Measurements from ENCODE around the gene DYNC1H1. TPM values are rescaled to one million over a fixed set of nuclear protein-coding genes. Genes with fewer than 3 reads are reported as not detected.

Gene DYNC1H1
- total RNA-seq = 100 to 1,000 TPM; 223 to 241 TPM

DNA sequence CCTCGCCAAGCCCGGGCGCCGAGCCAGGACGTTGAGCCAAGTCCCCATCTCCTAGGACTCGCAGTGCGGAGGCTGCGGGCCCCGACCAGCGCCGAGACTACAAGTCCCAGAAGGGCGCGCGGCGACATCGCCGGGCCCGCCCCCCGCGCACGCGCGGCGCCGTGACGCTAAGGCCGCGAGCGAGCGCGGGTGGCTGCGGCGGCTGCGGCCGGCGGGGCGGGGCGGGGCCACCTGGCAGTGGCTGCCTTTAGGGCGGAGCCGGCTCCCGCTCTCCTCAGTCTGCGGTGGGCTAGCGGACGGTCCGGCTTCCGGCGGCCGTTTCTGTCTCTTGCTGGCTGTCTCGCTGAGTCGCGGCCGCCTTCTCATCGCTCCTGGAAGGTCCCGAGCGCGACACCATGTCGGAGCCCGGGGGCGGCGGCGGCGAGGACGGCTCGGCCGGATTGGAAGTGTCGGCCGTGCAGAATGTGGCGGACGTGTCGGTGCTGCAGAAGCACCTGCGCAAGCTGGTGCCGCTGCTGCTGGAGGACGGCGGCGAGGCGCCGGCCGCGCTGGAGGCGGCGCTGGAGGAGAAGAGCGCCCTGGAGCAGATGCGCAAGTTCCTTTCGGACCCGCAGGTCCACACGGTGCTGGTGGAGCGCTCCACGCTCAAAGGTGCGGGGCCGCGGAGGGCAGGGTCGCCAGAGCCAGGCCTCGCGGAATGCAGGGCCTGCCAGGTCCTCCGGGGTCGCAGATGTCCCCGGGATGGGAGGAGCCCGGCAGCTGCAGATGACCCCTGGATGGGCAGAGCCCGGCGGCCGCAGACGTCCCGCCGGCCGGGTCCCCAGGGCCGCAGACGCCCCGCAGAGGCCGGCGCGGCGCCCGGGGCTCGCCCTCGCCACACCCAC, at the start of gene DYNC1H1:
Gene DYNC1H1, plus strand, starts transcription at position 277 of the 884 bp plus-strand sequence. Its CDS starts 119 bp downstream, at position 396.
- Mint-ChIP-seq H3K27ac (peak within 1 kb of the TSS; percentile 89), H3K4me3 (peak within 1 kb of the TSS; percentile 92), H3K9me3 (no peaks in the 10 kb centered on the region), H3K36me3 (ENCODE audit: low read depth) (peaks cover 19% of the 10 kb centered on the region), H3K4me1 (peaks cover 43% of the 10 kb centered on the region), H3K27me3 (peaks cover 4% of the 10 kb centered on the region)
- ChIA-PET POLR2A (interaction anchor here (0.9 to 3.7 kb wide), 7 partner anchors 13 to 258 kb away, joined by 3 to 28 read pairs (median 15); partner anchors contain the start of gene HSP90AA1), CTCF (interaction anchor here (1.1 to 1.2 kb wide), 2 partner anchors 16 to 356 kb away, joined by 3 to 4 read pairs; no protein-coding TSS in a partner anchor)
- DNase-seq = peak; percentile 92

DNA sequence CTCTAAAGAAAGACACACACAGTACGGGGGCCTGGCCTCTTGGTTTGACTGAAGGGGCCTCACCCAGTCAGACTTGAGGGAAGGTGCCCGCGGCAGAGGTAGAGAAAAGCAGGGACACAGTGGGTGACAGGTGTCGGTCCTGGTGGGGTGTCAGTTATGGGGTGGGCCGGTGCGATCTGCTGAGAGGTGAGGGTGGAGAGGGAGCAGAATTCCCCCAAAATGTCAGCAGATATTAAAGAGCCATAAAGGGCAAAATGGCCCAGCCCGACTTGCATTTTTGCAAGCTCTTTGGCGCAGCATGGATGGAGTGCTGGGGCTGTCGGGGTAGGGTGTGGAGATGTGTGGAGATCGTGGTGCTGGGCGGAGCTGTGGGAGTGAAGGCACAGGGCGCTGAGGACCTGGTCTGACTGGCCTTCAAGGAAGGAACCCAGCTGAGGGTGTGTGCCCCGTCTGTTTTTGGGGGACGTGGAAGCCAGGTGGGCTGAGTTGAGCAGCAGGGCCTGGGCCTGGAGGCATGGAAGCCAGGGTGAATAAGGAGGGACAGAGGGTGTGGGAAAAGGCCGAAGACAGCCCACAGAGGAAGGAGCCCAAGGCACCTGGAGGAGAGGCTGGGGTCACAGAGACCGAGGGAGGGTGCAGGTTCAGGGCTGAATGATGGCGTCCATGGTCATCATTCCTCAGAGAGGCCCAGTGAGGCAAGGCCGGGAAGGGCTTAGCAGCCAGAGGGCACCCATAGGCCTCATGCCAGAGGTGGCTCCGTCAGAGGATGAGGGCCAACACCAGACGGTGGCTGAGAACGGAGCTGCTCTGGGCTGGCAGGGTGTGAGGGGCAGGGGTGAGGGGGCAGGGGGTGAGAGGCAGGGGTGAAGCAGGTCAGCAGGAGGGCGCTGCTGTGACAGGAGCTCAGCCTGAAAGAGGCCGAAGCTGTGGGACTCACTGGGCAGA, 48.2 kb upstream of the DYNC1H1 start:
- POLR2A ChIA-PET = interaction anchor here (1.0 kb wide), 1 partner anchor 33 kb away, joined by 3 read pairs; no protein-coding TSS in a partner anchor
- peaks cover 58% of the 10 kb centered on the region for H3K36me3 Mint-ChIP-seq (ENCODE audit: low read depth)

DNA sequence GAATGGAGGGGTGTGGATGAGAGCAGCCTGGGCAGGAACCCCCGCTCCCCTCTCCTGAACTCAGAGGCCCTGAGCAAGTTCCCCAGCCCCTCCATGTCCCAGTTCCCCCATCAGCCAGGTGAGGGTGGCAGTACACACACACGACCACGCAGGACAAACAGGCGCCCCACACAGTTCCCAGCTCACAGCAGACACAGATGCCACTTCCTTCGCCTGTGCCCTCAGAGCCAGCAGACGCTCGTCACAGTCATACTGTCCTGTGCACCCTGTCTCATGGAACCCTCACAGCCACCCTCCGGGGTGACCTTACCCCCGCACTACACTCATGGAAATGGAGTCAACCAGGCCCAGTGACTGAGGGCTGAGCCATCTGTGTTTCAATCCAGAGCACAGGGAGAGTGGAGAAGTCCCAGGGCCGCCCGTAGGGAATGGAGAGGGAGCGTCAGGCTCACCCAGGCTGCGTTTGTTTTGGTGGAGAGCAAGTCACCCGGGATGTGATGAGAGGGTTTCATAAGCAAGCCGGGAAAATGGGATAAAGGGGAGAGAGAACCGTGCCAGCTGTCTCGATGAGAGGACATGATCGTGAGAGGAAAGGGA, 47.5 kb upstream of the DYNC1H1 start:
- no peak for DNase-seq
- CTCF ChIA-PET = no interaction called here
- Mint-ChIP-seq H3K4me3 (no peak overlapping the region), H3K4me1 (no peaks in the 10 kb centered on the region), H3K27me3 (no peaks in the 10 kb centered on the region), H3K27ac (peak overlapping the region; percentile 31), H3K36me3 (ENCODE audit: low read depth) (peaks cover 62% of the 10 kb centered on the region), H3K9me3 (no peaks in the 10 kb centered on the region)
- POLR2A ChIA-PET = interaction anchor here (1.0 kb wide), 1 partner anchor 32 kb away, joined by 3 read pairs; no protein-coding TSS in a partner anchor

More for the DNA sequence above, 48.2 kb upstream of the DYNC1H1 start:
- no peaks in the 10 kb centered on the region for H3K27me3 Mint-ChIP-seq
- H3K27ac Mint-ChIP-seq = peak overlapping the region; percentile 45
- H3K4me1 Mint-ChIP-seq = no peaks in the 10 kb centered on the region
- DNase-seq = no peak
- no peaks in the 10 kb centered on the region for H3K9me3 Mint-ChIP-seq
- CTCF ChIA-PET = no interaction called here
- no peak overlapping the region for H3K4me3 Mint-ChIP-seq

DNA sequence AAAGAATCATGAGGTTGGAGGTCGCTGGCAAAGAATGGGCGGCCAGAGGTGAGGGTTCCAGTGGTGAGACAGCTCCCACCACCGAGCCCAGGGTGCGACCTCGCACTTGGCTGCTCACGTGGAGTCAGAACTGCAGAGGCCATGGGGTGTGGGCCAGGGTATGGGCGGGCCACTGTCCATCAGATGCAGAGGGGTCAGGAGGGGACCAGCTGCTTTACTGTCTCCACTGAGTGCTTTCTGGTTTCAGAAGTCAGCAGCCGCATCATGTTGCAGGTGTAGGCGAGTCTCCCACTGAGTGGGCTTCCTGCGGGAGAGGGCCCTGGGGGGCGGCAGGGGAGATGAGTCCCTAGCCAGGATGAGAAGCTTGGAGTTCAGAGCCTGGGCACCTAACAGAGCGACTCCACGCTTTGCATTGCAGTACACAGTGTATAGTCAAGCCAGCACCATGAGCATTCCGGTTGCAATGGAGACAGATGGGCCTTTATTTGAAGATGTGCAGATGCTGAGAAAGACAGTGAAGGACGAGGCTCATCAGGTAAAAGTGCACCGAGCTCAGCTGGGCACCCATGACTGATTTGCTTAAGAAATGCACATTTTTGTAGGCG, 46.9 kb upstream of the DYNC1H1 start:
- no peaks in the 10 kb centered on the region for H3K27me3 Mint-ChIP-seq
- CTCF ChIA-PET = interaction anchor here (0.9 kb wide), 1 partner anchor 210 kb away, joined by 3 read pairs; no protein-coding TSS in a partner anchor
- no peaks in the 10 kb centered on the region for H3K4me1 Mint-ChIP-seq
- H3K36me3 Mint-ChIP-seq (ENCODE audit: low read depth) = peaks cover 56% of the 10 kb centered on the region
- no peaks in the 10 kb centered on the region for H3K9me3 Mint-ChIP-seq
- POLR2A ChIA-PET = no interaction called here
- no peak overlapping the region for H3K4me3 Mint-ChIP-seq
- no peak for DNase-seq
- peak overlapping the region; percentile 31 for H3K27ac Mint-ChIP-seq

DNA sequence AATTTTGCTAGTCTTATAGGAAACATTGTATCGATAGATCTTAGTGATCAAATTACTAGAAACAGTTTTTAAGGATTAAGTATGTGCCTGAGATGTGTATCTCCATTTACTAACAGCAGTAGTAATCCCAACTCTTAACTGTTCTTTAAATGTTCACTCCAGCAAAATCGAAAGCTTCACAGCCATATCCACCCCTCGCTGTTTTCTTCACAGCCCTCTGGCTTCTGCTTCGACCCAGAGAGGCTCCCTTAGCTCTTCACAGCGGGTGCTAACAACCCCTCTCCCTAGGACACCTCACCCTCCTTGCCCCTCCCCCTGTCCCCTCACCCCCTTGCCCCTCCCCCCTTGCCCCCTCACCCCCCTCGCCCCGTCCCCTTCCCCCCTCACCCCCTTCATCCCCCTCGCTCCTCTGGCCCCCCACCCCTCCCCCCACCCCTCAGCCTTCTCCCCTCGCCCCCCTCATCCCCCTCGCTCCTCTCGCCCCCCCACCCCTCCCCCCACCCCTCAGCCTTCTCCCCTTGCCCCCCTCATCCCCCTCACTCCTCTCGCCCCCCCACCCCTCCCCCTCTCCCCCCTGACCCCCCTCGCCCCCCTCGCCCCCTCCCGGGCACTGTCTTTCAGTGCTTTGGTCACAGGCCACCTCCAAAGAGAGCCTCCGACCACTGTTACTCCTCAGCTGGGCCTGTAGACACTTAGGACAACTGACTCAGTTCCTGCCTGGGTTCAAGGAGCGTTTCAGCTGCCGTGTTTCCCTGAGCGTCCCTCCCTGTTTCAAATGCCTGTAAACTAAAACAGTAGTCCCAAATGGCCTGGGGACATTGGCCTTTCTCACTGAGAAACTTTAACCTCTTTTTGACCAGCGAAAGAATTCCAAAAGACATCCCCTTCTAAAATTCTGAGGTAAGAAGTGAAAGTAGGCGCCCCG, 46.0 kb upstream of the DYNC1H1 start:
- no peak overlapping the region for H3K4me3 Mint-ChIP-seq
- ChIA-PET CTCF (interaction anchor here (0.9 kb wide), 1 partner anchor 211 kb away, joined by 3 read pairs; no protein-coding TSS in a partner anchor), POLR2A (no interaction called here)
- H3K27me3 Mint-ChIP-seq = no peaks in the 10 kb centered on the region
- peaks cover 58% of the 10 kb centered on the region for H3K36me3 Mint-ChIP-seq (ENCODE audit: low read depth)
- H3K4me1 Mint-ChIP-seq = no peaks in the 10 kb centered on the region
- no peak for DNase-seq
- H3K27ac Mint-ChIP-seq = peak overlapping the region; percentile 16
- H3K9me3 Mint-ChIP-seq = no peaks in the 10 kb centered on the region

DNA sequence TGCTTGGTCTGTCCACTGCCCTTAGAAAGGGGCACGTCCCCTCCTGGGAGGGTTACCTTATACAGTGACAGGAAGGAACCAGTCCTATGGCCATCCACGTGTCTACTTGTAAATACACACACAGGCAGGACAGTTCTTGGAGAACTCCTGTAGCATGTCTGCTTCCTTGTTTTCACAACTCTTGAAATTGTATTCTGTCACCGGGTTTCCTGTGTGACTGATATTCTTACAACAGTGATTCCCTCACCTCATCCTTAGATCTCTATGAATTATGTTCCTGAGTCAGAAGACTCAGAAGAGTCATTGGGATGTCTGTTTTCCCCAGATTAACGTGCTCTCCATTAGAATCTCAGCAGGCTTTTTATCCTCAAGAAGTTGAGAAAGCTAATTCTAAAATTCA, 44.1 kb upstream of the DYNC1H1 start:
- no peak for DNase-seq
- Mint-ChIP-seq H3K4me3 (no peak overlapping the region), H3K27ac (no peak overlapping the region), H3K9me3 (no peaks in the 10 kb centered on the region), H3K27me3 (no peaks in the 10 kb centered on the region), H3K4me1 (no peaks in the 10 kb centered on the region), H3K36me3 (ENCODE audit: low read depth) (peaks cover 49% of the 10 kb centered on the region)
- ChIA-PET CTCF (interaction anchor here (1.2 kb wide), 1 partner anchor 150 kb away, joined by 5 read pairs; no protein-coding TSS in a partner anchor), POLR2A (no interaction called here)

DNA sequence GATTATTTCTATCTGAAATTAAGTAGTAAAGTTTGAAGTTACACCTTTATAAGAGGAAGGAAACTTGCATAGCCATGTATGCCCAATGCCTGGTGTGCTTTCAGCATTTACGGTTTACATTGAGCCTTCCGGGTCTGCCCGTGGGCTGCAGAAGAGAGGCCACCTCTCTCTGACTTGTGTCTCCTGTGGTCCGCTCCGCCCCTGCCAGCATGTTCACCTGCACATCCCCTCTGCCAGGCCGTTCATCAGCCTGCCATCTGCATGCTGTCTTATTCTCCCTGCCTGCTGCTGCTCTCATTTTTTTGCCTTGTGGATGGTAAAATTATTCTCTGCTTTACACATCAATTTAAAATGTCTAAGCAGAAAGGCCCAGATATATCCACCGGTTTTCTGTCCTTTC, 41.5 kb upstream of the DYNC1H1 start:
- H3K27ac Mint-ChIP-seq = no peak overlapping the region
- no peaks in the 10 kb centered on the region for H3K27me3 Mint-ChIP-seq
- no peak overlapping the region for H3K4me3 Mint-ChIP-seq
- H3K36me3 Mint-ChIP-seq (ENCODE audit: low read depth) = peaks cover 40% of the 10 kb centered on the region
- DNase-seq = no peak
- no peaks in the 10 kb centered on the region for H3K4me1 Mint-ChIP-seq
- CTCF ChIA-PET = no interaction called here
- no peaks in the 10 kb centered on the region for H3K9me3 Mint-ChIP-seq
- POLR2A ChIA-PET = no interaction called here

DNA sequence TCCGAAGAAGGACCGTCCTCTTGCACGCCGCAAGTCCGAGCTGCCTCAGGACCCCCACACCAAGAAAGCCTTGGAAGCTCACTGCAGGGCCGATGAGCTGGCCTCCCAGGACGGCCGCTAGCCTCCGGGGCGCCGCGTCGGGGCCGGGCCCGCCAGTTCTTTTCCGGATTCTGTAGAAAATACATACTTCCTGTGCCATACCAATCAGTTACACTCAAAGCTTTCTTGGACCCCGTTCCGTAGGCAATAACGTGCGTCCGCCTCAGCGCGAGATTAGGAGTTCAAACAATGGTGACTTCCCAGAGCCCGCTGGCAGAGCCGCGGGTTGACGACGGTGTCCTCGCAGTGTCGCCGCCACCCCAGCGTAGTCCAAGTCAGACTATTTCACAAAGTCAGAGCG, 39.2 kb upstream of the DYNC1H1 start:
- peaks cover 37% of the 10 kb centered on the region for H3K36me3 Mint-ChIP-seq (ENCODE audit: low read depth)
- no peaks in the 10 kb centered on the region for H3K9me3 Mint-ChIP-seq
- DNase-seq = no peak
- H3K27ac Mint-ChIP-seq = no peak overlapping the region
- ChIA-PET POLR2A (no interaction called here), CTCF (no interaction called here)
- no peaks in the 10 kb centered on the region for H3K27me3 Mint-ChIP-seq
- no peaks in the 10 kb centered on the region for H3K4me1 Mint-ChIP-seq
- H3K4me3 Mint-ChIP-seq = no peak overlapping the region

DNA sequence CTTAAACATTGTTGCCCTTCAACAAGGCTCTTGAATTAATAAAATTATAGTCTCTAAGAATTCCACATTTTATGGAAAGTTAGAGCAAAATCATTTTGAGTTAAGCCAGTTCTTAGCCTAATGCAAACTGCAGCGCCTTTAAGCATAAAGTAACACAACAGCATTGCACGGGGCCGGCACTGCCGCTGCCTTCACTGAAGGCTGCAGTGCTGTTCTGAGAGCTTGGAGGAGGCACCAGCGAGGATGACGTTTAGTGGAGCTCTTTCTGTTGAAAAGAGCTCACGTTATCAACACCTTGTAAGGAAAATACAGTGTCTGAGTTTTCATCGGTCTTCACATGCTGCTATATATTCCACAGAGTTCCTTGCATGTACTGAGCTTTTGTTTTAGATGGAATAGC, 38.3 kb upstream of the DYNC1H1 start:
- no peaks in the 10 kb centered on the region for H3K9me3 Mint-ChIP-seq
- ChIA-PET CTCF (no interaction called here), POLR2A (no interaction called here)
- H3K36me3 Mint-ChIP-seq (ENCODE audit: low read depth) = peaks cover 30% of the 10 kb centered on the region
- no peaks in the 10 kb centered on the region for H3K4me1 Mint-ChIP-seq
- no peak overlapping the region for H3K4me3 Mint-ChIP-seq
- H3K27me3 Mint-ChIP-seq = no peaks in the 10 kb centered on the region
- no peak overlapping the region for H3K27ac Mint-ChIP-seq
- no peak for DNase-seq

DNA sequence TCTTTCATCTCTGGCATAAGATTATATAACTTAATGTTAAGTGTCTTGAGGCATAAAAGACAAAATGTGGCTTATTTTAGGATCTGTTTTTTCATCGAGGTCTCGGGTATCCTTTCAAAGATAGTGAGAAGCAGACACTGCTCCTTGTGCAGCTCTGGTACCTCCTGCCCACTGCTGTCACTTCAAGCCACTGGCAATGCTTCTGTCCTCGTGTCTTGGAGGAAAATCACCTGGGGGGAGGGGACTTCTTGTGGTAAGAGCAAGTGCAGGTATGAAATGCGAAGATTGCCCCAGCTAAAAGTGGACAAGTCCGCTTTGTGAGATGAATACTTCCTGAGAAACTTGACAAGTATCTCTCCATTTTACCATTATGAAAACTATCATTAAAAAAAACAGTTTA, 37.8 kb upstream of the DYNC1H1 start:
- ChIA-PET CTCF (no interaction called here), POLR2A (no interaction called here)
- Mint-ChIP-seq H3K27me3 (no peaks in the 10 kb centered on the region), H3K36me3 (ENCODE audit: low read depth) (peaks cover 26% of the 10 kb centered on the region), H3K4me1 (no peaks in the 10 kb centered on the region), H3K27ac (no peak overlapping the region), H3K4me3 (no peak overlapping the region), H3K9me3 (no peaks in the 10 kb centered on the region)
- no peak for DNase-seq

DNA sequence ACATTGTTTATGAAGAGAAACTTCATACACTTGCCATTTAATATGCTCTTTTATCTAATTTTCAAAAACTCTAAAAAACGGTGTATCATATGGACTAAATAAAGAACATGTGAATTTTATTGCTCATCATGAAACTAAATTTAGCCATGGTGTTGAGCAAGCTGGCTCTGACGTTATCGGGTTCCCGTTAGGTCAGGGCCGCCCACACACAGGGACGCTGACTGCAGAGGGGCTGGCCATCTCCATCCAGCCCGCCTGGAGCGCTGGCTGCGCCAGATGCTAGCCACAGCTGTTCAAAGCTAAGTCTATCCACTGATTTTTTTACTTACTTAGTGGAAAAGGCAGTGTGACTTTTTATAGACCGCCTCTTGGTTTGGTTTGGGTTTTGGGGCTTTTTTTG, 36.5 kb upstream of the DYNC1H1 start:
- H3K4me3 Mint-ChIP-seq = no peak overlapping the region
- CTCF ChIA-PET = no interaction called here
- H3K27ac Mint-ChIP-seq = no peak overlapping the region
- H3K4me1 Mint-ChIP-seq = no peaks in the 10 kb centered on the region
- no peak for DNase-seq
- H3K36me3 Mint-ChIP-seq (ENCODE audit: low read depth) = peaks cover 21% of the 10 kb centered on the region
- no peaks in the 10 kb centered on the region for H3K9me3 Mint-ChIP-seq
- POLR2A ChIA-PET = no interaction called here
- no peaks in the 10 kb centered on the region for H3K27me3 Mint-ChIP-seq

DNA sequence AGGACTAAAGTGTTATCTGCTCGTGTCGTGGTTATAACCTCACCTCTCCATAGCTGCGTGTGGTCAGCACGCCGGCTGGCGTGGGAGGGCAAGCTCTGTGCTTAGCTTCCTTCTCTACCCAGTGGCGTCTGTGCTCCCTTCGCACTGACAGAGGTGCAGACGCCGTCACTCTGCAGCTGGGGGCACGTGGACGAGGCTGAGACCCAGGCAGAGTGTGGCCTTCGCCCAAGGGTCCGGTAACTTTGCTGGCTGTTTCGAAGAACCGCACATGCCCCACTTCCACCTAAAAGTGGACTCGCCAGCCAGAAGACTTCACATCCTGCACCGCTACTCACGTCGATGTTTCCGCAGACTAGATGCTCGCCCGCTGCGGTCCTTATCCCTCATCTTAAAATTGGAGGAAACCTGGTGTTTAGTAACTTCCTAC, 35.9 kb upstream of the DYNC1H1 start:
- POLR2A ChIA-PET = no interaction called here
- no peak for DNase-seq
- Mint-ChIP-seq H3K27me3 (no peaks in the 10 kb centered on the region), H3K4me1 (no peaks in the 10 kb centered on the region), H3K27ac (no peak overlapping the region), H3K36me3 (ENCODE audit: low read depth) (peaks cover 18% of the 10 kb centered on the region), H3K4me3 (no peak overlapping the region), H3K9me3 (no peaks in the 10 kb centered on the region)
- CTCF ChIA-PET = no interaction called here

Measured in activated CD4-positive, alpha-beta memory T cell treated with anti-CD3 and anti-CD28 coated beads, Interleukin-2, amount 10 ng/mL, durations not matched to agents 7 days and 5 days (primary cell).